ENCODE results near the gene AMZ2.
"Not testable (repeated sequence)": the region's sequence is repeated elsewhere in the genome, so short reads cannot be mapped to it uniquely, and the experiment has no call there.

AMZ2 gene

GRCh38 chr17:68220186-68220585, 27.7 kb upstream of the AMZ2 start:
- not testable (repeated sequence) for DNase-seq (ENCODE audit: low read depth)

DNA sequence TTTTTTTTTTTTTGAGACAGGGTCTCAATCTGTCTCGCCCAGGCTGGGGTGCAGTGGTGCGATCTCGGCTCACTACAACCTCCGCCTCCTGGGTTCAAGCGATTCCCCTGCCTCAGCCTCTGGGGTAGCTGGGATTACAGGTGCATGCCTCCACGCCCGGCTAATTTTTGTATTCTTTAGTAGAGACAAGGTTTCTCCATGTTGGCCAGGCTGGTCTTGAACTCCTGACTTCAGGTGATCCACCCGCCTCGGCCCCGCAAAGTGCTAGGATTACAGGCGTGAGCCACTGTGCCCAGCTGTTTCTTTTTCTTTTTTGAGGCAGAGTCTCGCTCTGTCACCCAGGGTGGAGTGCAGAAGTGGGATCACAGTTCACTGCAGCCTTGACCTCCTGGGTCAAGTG, 27.1 kb upstream of the AMZ2 start:
- not testable (repeated sequence) for DNase-seq (ENCODE audit: low read depth)

- no peak for DNase-seq (ENCODE audit: low read depth)
These were observed 26.1 kb upstream of the AMZ2 start for GRCh38 chr17:68221786-68222185.

DNA sequence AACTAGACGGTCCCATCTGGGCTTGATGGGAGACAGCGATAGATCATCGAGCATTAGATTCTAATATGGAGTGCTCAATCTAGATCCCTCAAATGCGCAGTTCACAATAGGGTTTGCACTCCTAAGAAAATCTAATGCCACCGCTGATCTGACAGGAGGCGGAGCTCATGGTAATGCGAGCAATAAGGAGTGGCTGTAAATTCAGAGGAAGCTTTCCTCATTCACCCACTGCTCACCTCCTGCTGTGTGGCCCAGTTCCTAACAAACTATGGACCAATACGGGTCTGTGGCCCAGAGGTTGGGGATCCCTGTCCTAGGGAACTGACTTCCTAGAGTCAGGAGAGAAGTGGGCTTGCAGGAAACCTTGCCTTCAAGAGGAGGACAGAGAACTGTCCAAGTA, 25.2 kb upstream of the AMZ2 start:
- DNase-seq (ENCODE audit: low read depth), result no peak

- not testable (repeated sequence) for DNase-seq (ENCODE audit: low read depth)
These were observed 22.8 kb upstream of the AMZ2 start for GRCh38 chr17:68225055-68225454.

DNA sequence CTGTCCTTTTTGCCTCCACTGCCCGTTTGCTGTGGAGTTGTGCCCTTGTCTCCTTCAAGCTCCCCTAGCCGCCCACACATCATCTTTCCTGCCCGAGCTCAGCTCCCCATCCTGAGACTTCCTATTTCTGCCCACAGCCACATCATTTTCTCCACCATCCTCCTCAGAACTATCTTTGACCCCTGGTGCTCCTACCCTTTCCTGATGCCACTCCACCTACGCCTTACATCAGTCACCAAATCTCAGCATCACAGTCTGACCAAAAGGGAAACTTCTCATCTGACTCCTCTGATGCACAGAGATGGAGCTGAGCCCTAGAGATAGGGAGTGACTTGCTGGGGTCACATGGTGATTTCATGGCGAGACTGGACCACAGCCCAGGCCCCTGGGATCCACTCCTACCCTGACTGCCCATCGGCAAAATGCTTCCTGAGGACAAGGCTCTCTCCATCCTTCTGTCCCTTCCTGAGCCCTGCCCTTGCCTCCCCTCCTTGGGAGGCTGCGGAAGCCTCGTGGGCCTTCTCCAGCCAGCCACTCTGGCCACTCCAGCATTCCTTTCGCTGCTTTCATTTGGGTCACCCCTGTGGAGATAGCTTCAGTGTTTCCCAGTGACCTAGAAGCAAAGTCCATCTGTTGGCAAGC, 19.7 kb upstream of the AMZ2 start:
- DNase-seq (ENCODE audit: low read depth), result not testable (repeated sequence)

DNA sequence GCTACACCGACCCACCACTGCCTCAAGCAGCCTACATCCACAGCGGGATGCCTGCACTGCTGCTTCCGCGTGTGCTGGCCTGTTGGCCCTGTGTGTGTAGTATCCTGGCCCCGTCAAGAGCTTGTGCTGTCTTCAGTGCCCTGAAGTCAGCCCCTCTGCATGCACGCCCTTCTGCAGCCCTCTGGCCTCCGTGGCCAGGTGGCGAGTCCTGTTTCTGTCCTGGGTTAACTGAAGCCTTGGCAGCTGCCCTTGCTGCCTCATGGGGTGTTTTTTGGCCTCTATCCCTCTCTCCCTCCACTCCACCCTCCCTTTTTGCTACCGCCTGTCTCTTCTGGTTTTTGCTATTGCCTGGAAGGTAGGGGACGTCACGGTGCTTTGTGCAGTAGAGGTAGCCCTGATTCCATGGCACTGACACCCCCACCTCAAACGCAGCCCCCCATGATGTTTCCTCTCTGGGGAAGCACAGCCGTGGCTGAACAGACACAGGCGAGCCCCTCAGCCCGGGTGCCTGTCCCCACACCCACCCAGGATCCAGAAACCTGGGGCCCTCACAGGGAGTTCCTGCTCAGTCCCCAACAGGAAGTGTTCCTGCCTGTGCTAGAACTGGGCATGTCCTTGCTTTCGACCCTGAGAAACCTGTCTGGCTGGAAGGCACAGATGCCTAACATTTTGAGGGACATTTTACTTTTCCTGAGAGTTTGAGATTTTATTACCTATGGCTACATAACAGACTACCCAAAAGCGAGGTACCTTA, 18.8 kb upstream of the AMZ2 start:
- DNase-seq (ENCODE audit: low read depth), result no peak

GRCh38 chr17:68229619-68230018, 18.2 kb upstream of the AMZ2 start:
- no peak for DNase-seq (ENCODE audit: low read depth)

DNA sequence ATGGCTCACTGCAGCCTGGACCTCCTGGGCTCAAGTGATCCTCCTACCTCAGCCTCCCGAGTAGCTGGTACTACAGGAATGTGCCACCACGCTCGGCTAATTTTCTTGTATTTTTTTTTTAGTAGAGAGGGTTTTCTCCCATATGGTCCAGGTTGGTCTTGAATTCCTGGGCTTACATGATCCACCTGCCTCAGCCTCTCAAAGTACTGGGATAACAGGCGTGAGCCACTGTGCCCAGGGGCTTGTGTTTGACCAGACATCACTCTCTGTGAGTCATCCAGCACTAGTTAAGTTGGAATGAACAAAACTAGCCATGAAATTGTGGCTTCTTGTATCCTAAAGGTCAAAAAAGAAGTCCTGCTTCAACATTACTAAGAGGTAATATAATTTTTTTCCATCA, 16.7 kb upstream of the AMZ2 start:
- DNase-seq (ENCODE audit: low read depth), result not testable (repeated sequence)

DNA sequence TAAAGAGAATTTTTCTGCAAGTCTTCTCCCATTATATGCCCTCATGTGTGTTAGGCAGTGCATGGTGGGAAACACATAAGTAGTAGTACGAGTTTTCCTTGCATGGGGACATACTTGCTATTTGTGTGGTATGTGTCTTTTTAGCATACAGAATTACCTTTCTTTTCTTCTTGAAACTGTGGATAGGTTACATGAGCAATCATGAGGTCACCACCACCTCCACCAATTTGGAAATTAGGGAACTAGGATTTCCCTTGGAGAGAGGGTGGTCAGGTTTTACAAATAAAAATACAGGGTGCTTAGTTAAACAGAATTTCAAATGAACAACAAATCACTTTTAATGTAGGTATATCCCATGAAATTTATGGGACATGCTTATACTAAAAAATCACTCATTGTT, 16.3 kb upstream of the AMZ2 start:
- DNase-seq (ENCODE audit: low read depth), result no peak

GRCh38 chr17:68232741-68233140, 15.1 kb upstream of the AMZ2 start:
- DNase-seq (ENCODE audit: low read depth), result not testable (repeated sequence)

DNA sequence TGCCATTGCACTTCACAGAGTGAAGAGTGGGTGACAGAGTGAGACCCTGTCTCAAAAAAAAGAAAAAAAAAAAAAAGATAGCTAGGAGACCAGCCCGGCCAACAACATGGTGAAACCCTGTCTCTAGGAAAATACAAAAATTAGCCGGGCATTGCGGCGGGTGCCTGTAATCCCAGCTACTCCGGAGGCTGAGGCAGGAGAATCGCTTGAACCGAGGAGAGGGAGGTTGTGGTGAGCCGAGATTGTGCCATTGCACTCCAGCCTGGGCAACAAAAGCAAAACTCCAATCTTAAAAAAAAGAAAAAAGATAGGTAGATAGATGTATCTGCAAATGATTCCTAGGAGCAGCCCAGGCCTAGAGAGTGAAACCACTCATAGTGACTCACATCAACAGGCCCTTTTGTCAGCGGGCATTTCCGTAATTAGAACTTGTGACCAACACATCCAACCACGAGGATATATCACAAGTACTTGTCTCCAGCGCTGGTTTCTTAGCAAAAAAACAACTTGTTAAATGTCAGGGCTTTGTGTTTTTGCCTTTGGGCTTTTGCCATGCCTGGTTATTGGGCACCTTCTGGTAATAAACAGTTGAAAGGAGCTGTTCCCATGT, 13.0 kb upstream of the AMZ2 start:
- not testable (repeated sequence) for DNase-seq (ENCODE audit: low read depth)

GRCh38 chr17:68235336-68235791, 12.5 kb upstream of the AMZ2 start:
- DNase-seq (ENCODE audit: low read depth), result not testable (repeated sequence)

DNA sequence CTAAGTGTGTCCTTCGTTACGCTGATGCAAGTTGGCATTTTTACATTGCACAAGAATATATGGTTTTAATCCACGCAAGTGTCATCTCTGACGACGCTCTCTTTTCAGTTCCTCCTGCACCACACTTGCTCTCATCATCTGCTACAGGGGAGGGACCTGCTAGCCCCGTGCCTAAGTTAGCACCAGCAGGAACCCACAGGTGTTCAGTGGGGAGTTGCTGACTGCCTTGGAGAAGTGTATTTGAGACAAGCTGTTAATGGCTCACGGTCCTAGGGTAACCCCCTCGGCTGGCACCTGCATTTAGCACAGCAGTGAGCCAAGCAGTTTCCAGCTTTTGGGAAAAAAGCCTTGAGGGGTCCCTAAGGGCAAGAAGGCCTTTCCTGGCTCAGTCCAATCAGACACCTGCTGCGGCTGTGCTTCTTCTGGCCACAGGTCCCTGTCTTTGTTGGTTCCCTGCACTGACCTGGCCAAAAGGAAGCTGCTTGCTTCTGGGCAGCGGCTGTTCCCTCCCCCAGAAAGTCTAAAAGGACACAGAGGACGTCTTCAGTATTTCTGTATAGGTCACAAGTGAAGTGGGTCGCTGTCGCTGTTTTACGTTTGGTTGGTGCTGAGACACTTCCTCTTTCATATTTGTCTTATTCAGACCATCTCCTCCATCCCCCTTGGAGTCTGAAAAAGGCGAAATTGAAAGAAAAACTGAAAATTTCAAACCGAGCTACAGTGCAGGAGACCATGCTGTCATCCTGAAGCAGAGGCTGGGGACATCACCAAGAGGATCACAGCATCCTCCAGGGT, 10.3 kb upstream of the AMZ2 start:
- not testable (repeated sequence) for DNase-seq (ENCODE audit: low read depth)

DNA sequence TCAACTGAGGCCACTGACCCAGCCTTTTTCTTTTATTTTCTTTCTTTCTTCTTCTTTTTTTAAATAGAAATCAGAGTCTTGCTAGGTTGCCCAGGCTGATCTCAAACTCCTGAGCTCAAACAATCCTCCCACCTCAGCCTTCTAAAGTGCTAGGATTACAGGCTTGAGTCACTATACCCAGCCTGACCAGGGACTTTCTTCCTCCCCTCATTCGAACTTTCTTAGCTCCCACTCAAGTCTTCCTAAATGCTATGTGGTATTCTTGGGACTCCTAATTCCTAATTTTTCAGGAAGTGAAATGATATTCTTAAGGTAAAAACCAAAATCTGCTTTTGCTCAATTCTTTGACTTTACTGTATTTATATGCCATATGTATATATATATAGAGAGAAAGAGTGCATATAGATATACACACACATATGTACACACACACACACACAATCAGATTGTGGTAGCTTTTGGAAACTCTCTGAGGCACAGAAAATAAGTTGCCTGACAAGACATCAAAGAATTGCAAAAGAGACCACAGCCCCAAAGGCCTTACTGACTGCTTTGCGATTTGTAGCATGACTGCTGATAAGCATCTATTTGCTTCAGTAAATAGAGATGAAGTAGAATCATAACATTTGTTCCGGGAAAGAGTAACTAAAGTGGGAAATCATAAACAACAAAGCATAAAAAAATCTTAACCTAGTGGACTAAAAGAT, 9.5 kb upstream of the AMZ2 start:
- no peak for DNase-seq (ENCODE audit: low read depth)

DNA sequence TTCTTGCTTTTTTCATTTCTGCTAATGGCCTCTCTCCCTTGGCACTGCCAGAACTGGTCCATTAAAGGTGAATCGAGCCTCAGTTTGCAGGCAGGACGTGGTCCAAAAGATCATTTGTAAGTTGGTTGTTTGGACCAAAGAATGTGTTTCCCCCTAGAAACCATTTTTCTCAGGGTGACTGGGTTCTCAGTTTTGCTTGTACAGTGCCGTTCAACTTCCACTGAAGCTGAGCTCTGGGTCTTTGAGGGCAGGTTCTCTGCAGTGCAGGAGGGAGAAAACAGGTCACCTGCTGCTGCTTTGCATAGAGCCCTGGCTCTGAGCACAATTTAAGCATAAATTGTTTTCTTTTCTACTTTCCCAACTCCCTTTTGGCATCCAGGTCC, 9.0 kb upstream of the AMZ2 start:
- DNase-seq (ENCODE audit: low read depth), result no peak

DNA sequence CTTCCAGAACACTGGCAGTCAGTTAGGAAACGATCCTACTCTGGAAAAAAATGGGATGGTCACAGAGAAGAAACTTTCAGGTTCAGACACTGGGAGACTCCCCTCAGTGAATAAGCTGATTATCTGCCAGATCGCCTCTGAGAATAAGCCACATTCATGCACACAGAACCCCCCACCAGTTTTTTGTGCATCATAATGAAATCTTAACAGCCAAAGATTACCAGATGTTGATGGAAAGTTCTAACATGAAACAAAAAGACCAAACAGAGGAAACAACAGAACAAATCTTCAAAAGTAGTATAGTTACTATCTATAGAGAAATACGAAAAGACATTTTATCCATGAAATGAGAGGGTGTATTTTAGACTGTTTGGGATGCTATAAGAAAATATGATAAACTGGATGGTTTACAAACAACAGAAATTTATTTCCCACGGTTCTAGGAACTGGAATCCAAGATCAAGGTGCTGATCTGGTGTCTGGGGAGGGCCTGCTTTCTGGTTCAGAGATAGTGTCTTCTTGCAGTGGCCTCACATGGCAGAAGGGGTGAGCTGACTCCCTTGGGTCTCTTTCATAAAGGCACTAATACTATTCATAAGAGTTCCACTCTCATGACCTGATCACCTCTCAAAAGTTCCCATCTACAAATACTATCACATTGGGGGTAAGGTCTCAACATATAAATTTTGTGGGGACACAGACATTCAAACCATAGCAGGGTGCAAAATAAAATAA, 8.0 kb upstream of the AMZ2 start:
- DNase-seq (ENCODE audit: low read depth), result no peak

DNA sequence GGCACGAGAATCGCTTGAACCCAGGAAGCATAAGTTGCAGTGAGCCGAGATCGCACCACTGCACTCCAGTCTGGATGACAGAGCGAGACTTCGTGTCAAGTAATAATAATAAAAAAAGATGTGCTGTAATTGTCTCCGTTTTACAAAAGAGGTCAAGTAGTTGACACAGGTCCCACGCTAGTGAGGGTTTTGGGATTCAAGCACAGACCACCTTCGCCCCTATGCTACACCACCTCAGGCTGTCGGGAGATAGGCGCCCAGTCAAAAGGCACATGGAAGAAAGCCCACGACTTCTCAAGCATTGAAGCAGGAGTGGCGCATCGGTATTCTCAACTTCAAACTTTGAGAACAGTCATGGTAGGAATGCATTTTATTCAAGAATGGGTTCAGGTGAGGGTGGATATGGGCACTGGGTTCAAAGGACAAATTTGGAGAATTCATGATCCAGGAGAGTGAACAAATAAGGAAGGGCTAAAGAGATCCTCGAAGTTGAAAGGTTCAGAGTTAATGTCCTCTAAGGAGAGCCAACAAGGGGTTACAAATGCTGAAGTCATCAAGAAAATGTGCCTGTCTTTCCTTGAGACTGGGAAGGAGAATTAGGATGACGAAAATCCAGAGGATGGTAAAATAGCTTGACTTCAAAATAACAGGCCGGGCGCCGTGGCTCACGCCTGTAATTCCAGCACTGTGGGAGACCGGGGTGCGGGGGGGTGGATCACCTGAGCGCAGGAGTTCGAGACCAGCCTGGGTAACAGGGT, 1.4 kb upstream of the AMZ2 start:
- DNase-seq (ENCODE audit: low read depth), result no peak

GRCh38 chr17:68248199-68248825, 469 bp downstream of the AMZ2 start:
- no peak for DNase-seq (ENCODE audit: low read depth)

- no peak for DNase-seq (ENCODE audit: low read depth)
These were observed 1.0 kb downstream of the AMZ2 start for GRCh38 chr17:68248891-68249290.
